Osteocyte (in vitro differentiated cells): Measurements from ENCODE around the gene PIK3CA. TPM values are rescaled to one million over a fixed set of nuclear protein-coding genes. Genes with fewer than 3 reads are reported as not detected.

Experiments used
- DNase-seq: peaks from one replicate; pipeline ENCODE4 v3.0.0; 2021; ENCODE audit warnings: mixed read lengths; ENCODE audit not compliant: unreplicated experiment; ENCODE audit errors: extremely low spot score
- H3K27ac Mint-ChIP-seq: one replicate; pipeline ENCODE4 v1.8.0; 2021; ENCODE audit warnings: mild to moderate bottlenecking, mixed read lengths; ENCODE audit not compliant: unreplicated experiment
- H3K27me3 Mint-ChIP-seq: one replicate; pipeline ENCODE4 v1.8.0; 2021; ENCODE audit warnings: mixed read lengths; ENCODE audit not compliant: unreplicated experiment
- H3K36me3 Mint-ChIP-seq: one replicate; pipeline ENCODE4 v1.8.0; 2021; ENCODE audit warnings: mixed read lengths; ENCODE audit not compliant: unreplicated experiment
- H3K4me1 Mint-ChIP-seq: one replicate; pipeline ENCODE4 v1.8.0; 2021; ENCODE audit warnings: mixed read lengths; ENCODE audit not compliant: unreplicated experiment
- H3K4me3 Mint-ChIP-seq: one replicate; pipeline ENCODE4 v1.8.0; 2021; ENCODE audit warnings: mild to moderate bottlenecking, moderate library complexity, mixed read lengths; ENCODE audit not compliant: unreplicated experiment
- H3K9me3 Mint-ChIP-seq: one replicate; pipeline ENCODE4 v1.8.0; 2021; ENCODE audit warnings: mixed read lengths; ENCODE audit not compliant: unreplicated experiment
- CTCF ChIP-seq: fragments of 200-600 bp; sonication (generic); IDR thresholded peaks from 2 replicates; pipeline ENCODE4 v1.5.0; 2021; ENCODE audit warnings: antibody characterized with exemption, mild to moderate bottlenecking, moderate library complexity
- total RNA-seq: library from RNA; stranded (reverse); gene quantifications from 2 replicates; pipeline ENCODE4 v1.2.1, GENCODE V29; 2021

The PIK3CA gene
- total RNA-seq, 1 donor from 2014 or later, result 48.1 TPM

- DNase-seq, result no peak
- no peak for TF ChIP-seq CTCF
- H3K27ac Mint-ChIP-seq, result peak overlapping the region; percentile 88
- H3K27me3 Mint-ChIP-seq, result peaks cover 2% of the 10 kb centered on the region
- no peaks in the 10 kb centered on the region for H3K36me3 Mint-ChIP-seq
- H3K4me1 Mint-ChIP-seq, result peaks cover 39% of the 10 kb centered on the region
- peak overlapping the region; percentile 91 for H3K4me3 Mint-ChIP-seq
- no peaks in the 10 kb centered on the region for H3K9me3 Mint-ChIP-seq
These were observed 1.3 kb downstream of the PIK3CA start for GRCh38 chr3:179149406-179149867.

- Mint-ChIP-seq H3K9me3 (no peaks in the 10 kb centered on the region), H3K4me1 (peaks cover 41% of the 10 kb centered on the region), H3K27ac (peak overlapping the region; percentile 88), H3K4me3 (peak overlapping the region; percentile 91), H3K27me3 (peaks cover 2% of the 10 kb centered on the region), H3K36me3 (no peaks in the 10 kb centered on the region)
- no peak for TF ChIP-seq CTCF
- no peak for DNase-seq
These were observed 1.8 kb downstream of the PIK3CA start for GRCh38 chr3:179149951-179150350.

GRCh38 chr3:179150610-179151009 lies 2.5 kb downstream of the PIK3CA start:
- Mint-ChIP-seq H3K9me3 (no peaks in the 10 kb centered on the region), H3K27me3 (no peaks in the 10 kb centered on the region), H3K4me3 (peak overlapping the region; percentile 60), H3K36me3 (no peaks in the 10 kb centered on the region), H3K27ac (peak overlapping the region; percentile 88), H3K4me1 (peaks cover 44% of the 10 kb centered on the region)
- DNase-seq, result no peak
- no peak for TF ChIP-seq CTCF

- peak overlapping the region; percentile 60 for H3K4me3 Mint-ChIP-seq
- H3K27ac Mint-ChIP-seq, result peak overlapping the region; percentile 1
- H3K9me3 Mint-ChIP-seq, result no peaks in the 10 kb centered on the region
- DNase-seq, result no peak
- H3K27me3 Mint-ChIP-seq, result no peaks in the 10 kb centered on the region
- no peaks in the 10 kb centered on the region for H3K36me3 Mint-ChIP-seq
- H3K4me1 Mint-ChIP-seq, result peaks cover 52% of the 10 kb centered on the region
- no peak for TF ChIP-seq CTCF
These were observed 3.3 kb downstream of the PIK3CA start for GRCh38 chr3:179151474-179151873.

GRCh38 chr3:179156170-179156569 lies 8.0 kb downstream of the PIK3CA start:
- TF ChIP-seq CTCF, result no peak
- H3K4me1 Mint-ChIP-seq, result peaks cover 71% of the 10 kb centered on the region
- no peak for DNase-seq
- H3K9me3 Mint-ChIP-seq, result peaks cover 2% of the 10 kb centered on the region
- H3K36me3 Mint-ChIP-seq, result no peaks in the 10 kb centered on the region
- H3K27ac Mint-ChIP-seq, result peak overlapping the region; percentile 43
- no peaks in the 10 kb centered on the region for H3K27me3 Mint-ChIP-seq
- H3K4me3 Mint-ChIP-seq, result no peak overlapping the region
